ENCODE measurements around the gene TBL1XR1. TPM values are rescaled to one million over a fixed set of nuclear protein-coding genes. Genes with fewer than 3 reads are reported as not detected.

Gene TBL1XR1
- total and polyA plus RNA-seq, 2 of the 8 experiments (the other 6 are each of a cell fraction or from before 2014, with no cell fraction given) = 28.1 to 147 TPM

DNA sequence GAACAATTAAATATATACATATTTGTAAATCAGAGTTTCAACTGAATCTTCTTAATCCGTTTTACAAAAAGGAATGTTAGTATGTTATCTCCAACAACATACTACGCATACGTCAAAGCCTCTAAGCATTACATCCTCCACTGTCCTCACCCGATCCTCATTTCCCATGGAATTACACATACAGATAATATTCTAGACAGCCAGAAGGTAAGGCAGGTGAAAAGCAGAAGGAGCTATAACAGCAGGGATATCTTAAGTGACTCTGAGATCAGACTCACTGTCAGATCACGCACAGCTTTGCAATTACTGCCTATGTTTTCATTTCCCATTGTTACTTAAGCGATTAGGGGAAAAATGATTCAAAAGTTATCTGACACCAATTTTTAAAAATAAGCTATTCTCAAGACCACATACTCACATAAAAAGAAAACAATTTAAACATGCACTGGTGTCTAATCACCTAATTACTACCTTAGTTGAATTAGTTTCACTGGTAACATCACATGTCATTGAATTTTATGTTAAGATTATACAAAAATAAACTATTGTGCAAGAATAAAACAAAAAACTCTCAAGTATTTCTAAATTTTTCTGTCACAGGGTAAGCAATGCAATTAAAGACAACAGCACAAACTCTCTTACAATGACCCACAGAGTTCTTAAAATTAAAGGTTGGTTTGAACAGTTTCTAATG is 92.8 kb downstream of the TBL1XR1 start:
- CTCF ChIA-PET (ENCODE audit: partially characterized antibody) = interaction anchor here (1.1 kb wide), 1 partner anchor 41 kb away, joined by 3 read pairs; no protein-coding TSS in a partner anchor
- Histone ChIP-seq H3K56ac (replicated peaks; ENCODE audit: insufficient read length, low read depth, low read length) (no peak overlapping the region), H4K5ac (ENCODE audit: insufficient read length, low read depth, low read length) (no peak overlapping the region), H2AFZ (ENCODE audit: low read length) (no peak overlapping the region), H3K18ac (ENCODE audit: extremely low read depth, low read length) (no peak overlapping the region), H2BK12ac (ENCODE audit: low read depth, low read length) (no peak overlapping the region), H3K9ac (replicated peaks in 1 of 4; ENCODE audit: extremely low read depth in 1 of 4, low read depth in 3 of 4, low read length in 3 of 4) (no peak overlapping the region), H4K91ac (replicated peaks; ENCODE audit: insufficient read length, low read length) (no peak overlapping the region), H3K9me3 (ENCODE audit: insufficient read depth in 2 of 2, low read depth in 1 of 2, low read length in 1 of 2) (no peaks in the 10 kb centered on the region), H3K79me1 (ENCODE audit: low read depth, low read length) (peaks cover 7% of the 10 kb centered on the region; the same call in 1 of the 2 replicates), H3K27ac (ENCODE audit: low read depth, low read length) (no peak overlapping the region), H3K23me2 (ENCODE audit: low read depth, low read length) (no peaks in the 10 kb centered on the region), H3K4me3 (ENCODE audit: extremely low read depth in 1 of 4, insufficient read depth in 2 of 4, low read depth in 3 of 4, low read length in 4 of 4) (no peak overlapping the region), H3K79me2 (ENCODE audit: control insufficient read depth in 1 of 2, insufficient read depth in 2 of 2, low read length in 2 of 2) (peaks cover 10 to 100% of the 10 kb centered on the region in 2 experiments), H2BK5ac (ENCODE audit: low read depth, low read length) (no peak overlapping the region), H3K36me3 (ENCODE audit: control insufficient read depth in 2 of 4, insufficient read depth in 4 of 4, low read length in 3 of 4) (no peaks in the 10 kb centered on the region), H3K4ac (replicated peaks; ENCODE audit: insufficient read length, low read depth, low read length) (no peak overlapping the region), H4K8ac (ENCODE audit: extremely low read depth, insufficient read depth, low read length) (no peak overlapping the region), H3K4me1 (replicated peaks in 1 of 4; ENCODE audit: control insufficient read depth in 3 of 4, insufficient read depth in 4 of 4, low read length in 3 of 4) (peaks cover 0 to 23% (median 10%) of the 10 kb centered on the region in 4 experiments; a peak in 5 of 7 replicates), H3K4me2 (ENCODE audit: insufficient read depth in 1 of 2, low read depth in 2 of 2, low read length in 2 of 2) (no peak overlapping the region), H4K20me1 (replicated peaks in 1 of 2; ENCODE audit: control insufficient read depth in 1 of 2, insufficient read depth in 2 of 2, low read length in 2 of 2) (peaks cover 15% of the 10 kb centered on the region in 2 experiments), H2BK120ac (replicated peaks; ENCODE audit: low read depth, low read length) (no peak overlapping the region), H3K27me3 (replicated peaks in 1 of 4; ENCODE audit: control insufficient read depth in 3 of 4, extremely low read depth in 1 of 4, insufficient read depth in 3 of 4, low read length in 3 of 4) (no peaks in the 10 kb centered on the region), H2BK20ac (ENCODE audit: low read length) (no peak overlapping the region), H2BK15ac (ENCODE audit: low read length) (no peak overlapping the region), H3K23ac (ENCODE audit: insufficient read length) (no peak overlapping the region), H2AK5ac (ENCODE audit: low read depth, low read length) (no peak overlapping the region), H3K14ac (ENCODE audit: insufficient read length) (no peak overlapping the region)
- POLR2A ChIA-PET (ENCODE audit: partially characterized antibody) = interaction anchor here (1.2 kb wide), 1 partner anchor 12 kb away, joined by 3 read pairs; no protein-coding TSS in a partner anchor
- no peak for FAIRE-seq
- TF ChIP-seq RNF2 (IDR thresholded peaks at IDR 0.05; ENCODE audit: borderline replicate concordance, low read depth, low read length, missing control alignments, poor library complexity, severe bottlenecking) (no peak), MAFK (IDR thresholded peaks at IDR 0.05; ENCODE audit: low read depth, low read length) (no peak), YY1 (IDR thresholded peaks at IDR 0.05; ENCODE audit: low read depth, low read length) (no peak), POLR2AphosphoS5 (IDR thresholded peaks at IDR 0.05; ENCODE audit: low read depth, low read length) (no peak), POLR2A (IDR thresholded peaks at IDR 0.05; ENCODE audit: control extremely low read depth in 1 of 2, low read depth in 2 of 2, low read length in 2 of 2) (no peak), CEBPB (IDR thresholded peaks at IDR 0.05; ENCODE audit: low read depth, low read length) (0 out of 2 replicates have a peak, but pooled peaks have one; percentile 4), RBBP5 (IDR thresholded peaks at IDR 0.05; ENCODE audit: borderline replicate concordance, low read depth, low read length) (no peak)
- DNase-seq (ENCODE audit: low read depth in 1 of 2, low spot score in 2 of 2) = no peak
- WGBS, 2 experiments (ENCODE audit: extremely low coverage in 1 of 2, insufficient coverage in 1 of 2, insufficient read length in 1 of 2, insufficient replicate concordance in 2 of 2, low coverage in 1 of 2, low lambda C conversion rate in 2 of 2, missing lambda C conversion rate in 1 of 2) = 94% methylated on average over 6 of the region's 6 CpGs; no CpG with 5 or more reads in 1 of the 2 experiments

Measured in H1 (cell line).